ENCODE measurements around the gene SPATA16. TPM values are rescaled to one million over a fixed set of nuclear protein-coding genes. Genes with fewer than 3 reads are reported as not detected.

Gene SPATA16
- total and polyA plus RNA-seq, 2 experiments from 2014 or later, result not detected

DNA sequence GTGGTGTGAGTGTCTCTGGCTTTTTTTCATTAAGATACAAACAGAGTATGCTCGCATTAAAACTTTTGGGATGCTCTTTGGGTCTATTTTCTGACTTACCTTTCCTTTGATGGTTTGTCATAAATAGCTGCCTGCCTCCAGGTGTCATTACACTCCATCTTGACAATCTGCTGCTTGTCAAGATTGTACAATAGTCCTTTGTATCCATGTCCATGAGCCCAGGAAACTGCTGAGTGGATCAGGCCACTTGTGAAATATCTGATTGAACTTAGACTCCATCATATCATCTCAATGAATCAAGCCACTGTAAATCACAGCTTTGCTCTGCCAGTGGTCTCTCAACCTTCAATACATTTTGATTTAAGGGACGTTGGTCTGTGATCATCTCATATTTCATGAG is 255.3 kb downstream of the SPATA16 start:
- Mint-ChIP-seq H3K27ac (no peak overlapping the region), H3K4me3 (no peak overlapping the region), H3K4me1 (no peaks in the 10 kb centered on the region; the same call in 2 of the 3 replicates), H3K9me3 (peaks cover 14% of the 10 kb centered on the region), H3K36me3 (ENCODE audit: low read depth) (peaks cover 10% of the 10 kb centered on the region), H3K27me3 (ENCODE audit: insufficient read depth, low read depth, poor library complexity) (peaks cover 5% of the 10 kb centered on the region)
- H3K36me3 ChIP-seq (ENCODE audit: insufficient read depth), result no peaks in the 10 kb centered on the region
- H3K4me1 ChIP-seq (ENCODE audit: insufficient read depth), result no peaks in the 10 kb centered on the region
- no peaks in the 10 kb centered on the region for H3K9me2 ChIP-seq (ENCODE audit: insufficient read depth)
- H4K20me1 ChIP-seq (replicated peaks; ENCODE audit: insufficient read depth), result no peaks in the 10 kb centered on the region
- TF ChIP-seq, protein P1, sequence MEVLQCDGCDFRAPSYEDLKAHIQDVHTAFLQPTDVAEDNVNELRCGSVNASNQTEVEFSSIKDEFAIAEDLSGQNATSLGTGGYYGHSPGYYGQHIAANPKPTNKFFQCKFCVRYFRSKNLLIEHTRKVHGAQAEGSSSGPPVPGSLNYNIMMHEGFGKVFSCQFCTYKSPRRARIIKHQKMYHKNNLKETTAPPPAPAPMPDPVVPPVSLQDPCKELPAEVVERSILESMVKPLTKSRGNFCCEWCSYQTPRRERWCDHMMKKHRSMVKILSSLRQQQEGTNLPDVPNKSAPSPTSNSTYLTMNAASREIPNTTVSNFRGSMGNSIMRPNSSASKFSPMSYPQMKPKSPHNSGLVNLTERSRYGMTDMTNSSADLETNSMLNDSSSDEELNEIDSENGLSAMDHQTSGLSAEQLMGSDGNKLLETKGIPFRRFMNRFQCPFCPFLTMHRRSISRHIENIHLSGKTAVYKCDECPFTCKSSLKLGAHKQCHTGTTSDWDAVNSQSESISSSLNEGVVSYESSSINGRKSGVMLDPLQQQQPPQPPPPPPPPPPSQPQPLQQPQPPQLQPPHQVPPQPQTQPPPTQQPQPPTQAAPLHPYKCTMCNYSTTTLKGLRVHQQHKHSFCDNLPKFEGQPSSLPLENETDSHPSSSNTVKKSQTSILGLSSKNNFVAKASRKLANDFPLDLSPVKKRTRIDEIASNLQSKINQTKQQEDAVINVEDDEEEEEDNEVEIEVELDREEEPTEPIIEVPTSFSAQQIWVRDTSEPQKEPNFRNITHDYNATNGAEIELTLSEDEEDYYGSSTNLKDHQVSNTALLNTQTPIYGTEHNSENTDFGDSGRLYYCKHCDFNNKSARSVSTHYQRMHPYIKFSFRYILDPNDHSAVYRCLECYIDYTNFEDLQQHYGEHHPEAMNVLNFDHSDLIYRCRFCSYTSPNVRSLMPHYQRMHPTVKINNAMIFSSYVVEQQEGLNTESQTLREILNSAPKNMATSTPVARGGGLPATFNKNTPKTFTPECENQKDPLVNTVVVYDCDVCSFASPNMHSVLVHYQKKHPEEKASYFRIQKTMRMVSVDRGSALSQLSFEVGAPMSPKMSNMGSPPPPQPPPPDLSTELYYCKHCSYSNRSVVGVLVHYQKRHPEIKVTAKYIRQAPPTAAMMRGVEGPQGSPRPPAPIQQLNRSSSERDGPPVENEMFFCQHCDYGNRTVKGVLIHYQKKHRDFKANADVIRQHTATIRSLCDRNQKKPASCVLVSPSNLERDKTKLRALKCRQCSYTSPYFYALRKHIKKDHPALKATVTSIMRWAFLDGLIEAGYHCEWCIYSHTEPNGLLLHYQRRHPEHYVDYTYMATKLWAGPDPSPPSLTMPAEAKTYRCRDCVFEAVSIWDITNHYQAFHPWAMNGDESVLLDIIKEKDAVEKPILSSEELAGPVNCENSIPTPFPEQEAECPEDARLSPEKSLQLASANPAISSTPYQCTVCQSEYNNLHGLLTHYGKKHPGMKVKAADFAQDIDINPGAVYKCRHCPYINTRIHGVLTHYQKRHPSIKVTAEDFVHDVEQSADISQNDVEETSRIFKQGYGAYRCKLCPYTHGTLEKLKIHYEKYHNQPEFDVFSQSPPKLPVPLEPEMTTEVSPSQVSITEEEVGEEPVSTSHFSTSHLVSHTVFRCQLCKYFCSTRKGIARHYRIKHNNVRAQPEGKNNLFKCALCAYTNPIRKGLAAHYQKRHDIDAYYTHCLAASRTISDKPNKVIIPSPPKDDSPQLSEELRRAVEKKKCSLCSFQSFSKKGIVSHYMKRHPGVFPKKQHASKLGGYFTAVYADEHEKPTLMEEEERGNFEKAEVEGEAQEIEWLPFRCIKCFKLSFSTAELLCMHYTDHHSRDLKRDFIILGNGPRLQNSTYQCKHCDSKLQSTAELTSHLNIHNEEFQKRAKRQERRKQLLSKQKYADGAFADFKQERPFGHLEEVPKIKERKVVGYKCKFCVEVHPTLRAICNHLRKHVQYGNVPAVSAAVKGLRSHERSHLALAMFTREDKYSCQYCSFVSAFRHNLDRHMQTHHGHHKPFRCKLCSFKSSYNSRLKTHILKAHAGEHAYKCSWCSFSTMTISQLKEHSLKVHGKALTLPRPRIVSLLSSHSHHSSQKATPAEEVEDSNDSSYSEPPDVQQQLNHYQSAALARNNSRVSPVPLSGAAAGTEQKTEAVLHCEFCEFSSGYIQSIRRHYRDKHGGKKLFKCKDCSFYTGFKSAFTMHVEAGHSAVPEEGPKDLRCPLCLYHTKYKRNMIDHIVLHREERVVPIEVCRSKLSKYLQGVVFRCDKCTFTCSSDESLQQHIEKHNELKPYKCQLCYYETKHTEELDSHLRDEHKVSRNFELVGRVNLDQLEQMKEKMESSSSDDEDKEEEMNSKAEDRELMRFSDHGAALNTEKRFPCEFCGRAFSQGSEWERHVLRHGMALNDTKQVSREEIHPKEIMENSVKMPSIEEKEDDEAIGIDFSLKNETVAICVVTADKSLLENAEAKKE (CRISPR knock-in tag; IDR thresholded peaks at IDR 0.05), result no peak
- no peak for TF ChIP-seq REST (IDR thresholded peaks at IDR 0.05; ENCODE audit: unreplicated experiment)
- TF ChIP-seq, protein P2, sequence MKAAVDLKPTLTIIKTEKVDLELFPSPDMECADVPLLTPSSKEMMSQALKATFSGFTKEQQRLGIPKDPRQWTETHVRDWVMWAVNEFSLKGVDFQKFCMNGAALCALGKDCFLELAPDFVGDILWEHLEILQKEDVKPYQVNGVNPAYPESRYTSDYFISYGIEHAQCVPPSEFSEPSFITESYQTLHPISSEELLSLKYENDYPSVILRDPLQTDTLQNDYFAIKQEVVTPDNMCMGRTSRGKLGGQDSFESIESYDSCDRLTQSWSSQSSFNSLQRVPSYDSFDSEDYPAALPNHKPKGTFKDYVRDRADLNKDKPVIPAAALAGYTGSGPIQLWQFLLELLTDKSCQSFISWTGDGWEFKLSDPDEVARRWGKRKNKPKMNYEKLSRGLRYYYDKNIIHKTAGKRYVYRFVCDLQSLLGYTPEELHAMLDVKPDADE (IDR thresholded peaks at IDR 0.05), result no peak
- H2AFZ ChIP-seq, result no peak overlapping the region
- DNase-seq (ENCODE audit: low spot score) (no peak), ATAC-seq (no peak)
- no peak overlapping the region for H3K27ac ChIP-seq (ENCODE audit: low read depth)
- no peaks in the 10 kb centered on the region for H3K27me3 ChIP-seq (ENCODE audit: insufficient read depth)
- no peak overlapping the region for H3K4me3 ChIP-seq
- no peaks in the 10 kb centered on the region for H3K79me2 ChIP-seq (replicated peaks; ENCODE audit: insufficient read depth)
- no peaks in the 10 kb centered on the region for H3F3A ChIP-seq (replicated peaks; ENCODE audit: low read depth)
- H3K4me2 ChIP-seq, result no peak overlapping the region
